Retina (tissue), 1 donor: ENCODE results near the gene PDGFD.

Source experiments
- DNase-seq: peaks from one replicate; pipeline ENCODE4 v3.0.0-alpha.2; 2016

Gene PDGFD

GRCh38 chr11:103875855-103876510 lies 288.0 kb downstream of the PDGFD start:
- no peak for DNase-seq

DNA sequence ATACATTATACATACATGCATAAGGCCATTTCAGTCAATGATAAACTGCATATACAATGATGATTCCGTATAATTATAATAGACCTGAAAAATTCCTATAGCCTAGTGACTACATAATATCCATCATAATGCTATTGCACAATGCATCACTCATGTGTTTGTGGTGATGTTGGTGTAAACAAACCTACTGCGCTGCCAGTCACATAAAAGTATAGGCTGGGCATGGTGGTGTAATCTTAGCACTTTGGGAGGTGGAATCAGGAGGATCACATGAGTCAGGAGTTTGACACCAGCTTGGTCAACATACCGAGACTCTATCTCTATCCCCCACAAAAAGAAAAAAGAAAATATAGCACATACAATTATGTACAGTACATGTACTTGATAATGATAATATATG lies 291.2 kb downstream of the PDGFD start:
- no peak for DNase-seq

DNA sequence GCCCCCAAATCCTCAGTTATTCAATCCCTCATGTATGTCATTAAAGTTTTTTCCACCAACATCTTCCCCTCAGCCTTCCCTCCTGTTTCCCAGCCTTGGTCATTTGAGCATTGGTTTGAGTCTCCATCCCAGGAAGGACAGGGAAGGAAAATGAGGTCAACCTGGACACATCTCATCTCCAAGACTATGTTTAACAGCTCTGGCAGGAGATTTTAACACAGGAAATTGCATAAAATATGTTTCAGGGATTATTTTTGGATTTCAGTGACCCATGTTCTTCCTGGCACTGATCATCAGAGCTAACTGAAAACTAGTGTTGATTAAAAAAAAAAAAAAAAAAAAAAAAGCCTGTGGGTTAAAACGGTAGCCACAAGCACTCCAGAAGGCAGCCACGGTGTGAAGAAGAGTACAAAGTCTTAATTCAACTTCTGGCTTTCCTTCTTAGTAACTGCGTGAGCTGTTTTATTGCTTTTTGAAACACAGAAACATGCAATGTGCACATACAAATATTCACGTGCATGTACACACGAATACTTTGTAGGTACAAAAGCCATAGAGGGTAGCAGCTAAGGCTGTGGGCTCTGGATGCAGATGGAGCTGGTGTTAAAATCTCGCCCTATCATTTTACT lies 291.9 kb downstream of the PDGFD start:
- DNase-seq, result no peak

- no peak for DNase-seq
These were observed 293.1 kb downstream of the PDGFD start for GRCh38 chr11:103870821-103871309.

- no peak for DNase-seq
These were observed 296.5 kb downstream of the PDGFD start for GRCh38 chr11:103867481-103867880.

- no peak for DNase-seq
These were observed 300.4 kb downstream of the PDGFD start for GRCh38 chr11:103863497-103863896.

- no peak for DNase-seq
These were observed 301.2 kb downstream of the PDGFD start for GRCh38 chr11:103862802-103863174.

GRCh38 chr11:103862094-103862801 lies 301.7 kb downstream of the PDGFD start:
- DNase-seq, result no peak
